Limb (tissue), 2 donors: ENCODE data around the gene ZNF74.
A peak's percentile ranks its signal among the peaks of the same experiment; 100 is the strongest.

Experiments used
- DNase-seq, 2 donors: peaks; one replicate each; pipeline ENCODE4 v3.0.0-alpha.2; 2016; ENCODE audit errors: extremely low spot score in 2 of 2

ZNF74 gene

DNA sequence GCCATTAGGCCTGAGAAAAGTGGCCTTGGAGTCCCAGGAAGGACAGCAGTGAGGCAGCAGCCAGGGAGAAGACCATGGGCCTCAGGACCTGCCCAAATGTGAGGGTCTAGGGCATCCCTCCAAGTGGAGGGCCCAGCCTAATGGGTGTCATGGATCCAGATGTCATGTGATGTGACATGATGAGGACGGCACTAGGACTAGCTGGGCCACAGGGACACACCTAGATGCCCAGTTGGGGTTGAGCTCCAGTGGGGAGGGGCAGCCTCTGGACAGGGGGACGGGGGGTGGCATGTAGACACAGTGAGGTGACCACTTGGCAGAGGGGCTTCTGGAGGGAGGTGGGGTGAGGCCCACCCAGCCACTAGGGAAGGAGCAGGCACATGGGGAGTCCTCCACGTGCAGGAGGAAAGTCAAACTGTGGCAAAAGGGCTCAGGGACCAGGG lies 38.3 kb downstream of the ZNF74 start:
- DNase-seq = no peak

DNA sequence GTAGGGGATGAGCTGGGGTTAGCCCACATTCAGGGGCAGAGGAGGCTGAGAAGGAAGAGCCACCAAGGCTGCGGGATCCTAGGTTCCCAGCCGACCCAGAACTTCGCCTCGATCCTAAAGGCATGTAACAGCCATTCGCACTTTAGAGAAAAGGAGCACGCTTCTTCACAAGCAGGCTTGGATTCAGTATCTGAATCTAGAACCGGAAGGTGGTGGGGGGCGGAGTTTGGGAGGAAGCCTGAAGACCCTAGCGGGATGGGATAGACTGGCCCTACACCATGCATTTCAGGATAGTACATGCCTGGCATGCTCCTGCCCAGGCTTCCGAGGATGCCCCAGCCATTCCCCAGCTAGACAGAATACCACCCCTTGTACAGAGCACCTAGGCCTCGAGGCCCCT lies 39.2 kb downstream of the ZNF74 start:
- no peak for DNase-seq

DNA sequence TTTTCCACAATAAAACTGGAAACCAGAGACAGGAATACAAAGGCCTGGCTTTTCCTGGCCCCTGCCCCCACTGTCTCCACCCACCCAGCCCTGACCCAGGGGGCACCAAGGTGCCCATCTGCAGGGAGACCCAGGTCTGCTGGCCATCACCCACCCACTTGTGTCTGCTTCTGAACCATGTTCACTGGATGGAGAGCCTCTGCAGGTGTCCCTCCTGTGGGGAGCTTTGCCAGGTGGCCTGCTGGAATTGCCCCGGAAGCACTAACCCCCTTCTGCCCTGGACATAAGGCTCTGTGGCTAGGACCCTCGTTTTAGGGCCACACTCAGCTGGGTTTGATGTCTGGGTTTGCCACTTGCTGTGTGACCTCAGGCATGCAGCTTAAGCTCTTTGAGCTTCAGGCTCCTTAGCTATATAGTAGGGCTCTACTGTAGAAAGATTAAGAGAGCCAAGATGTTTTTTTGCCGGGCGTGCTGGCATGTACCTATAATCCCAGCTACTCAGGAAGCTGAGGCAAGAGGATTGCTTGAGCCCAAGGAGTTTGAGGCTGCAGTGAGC lies 39.8 kb downstream of the ZNF74 start:
- DNase-seq = no peak

DNA sequence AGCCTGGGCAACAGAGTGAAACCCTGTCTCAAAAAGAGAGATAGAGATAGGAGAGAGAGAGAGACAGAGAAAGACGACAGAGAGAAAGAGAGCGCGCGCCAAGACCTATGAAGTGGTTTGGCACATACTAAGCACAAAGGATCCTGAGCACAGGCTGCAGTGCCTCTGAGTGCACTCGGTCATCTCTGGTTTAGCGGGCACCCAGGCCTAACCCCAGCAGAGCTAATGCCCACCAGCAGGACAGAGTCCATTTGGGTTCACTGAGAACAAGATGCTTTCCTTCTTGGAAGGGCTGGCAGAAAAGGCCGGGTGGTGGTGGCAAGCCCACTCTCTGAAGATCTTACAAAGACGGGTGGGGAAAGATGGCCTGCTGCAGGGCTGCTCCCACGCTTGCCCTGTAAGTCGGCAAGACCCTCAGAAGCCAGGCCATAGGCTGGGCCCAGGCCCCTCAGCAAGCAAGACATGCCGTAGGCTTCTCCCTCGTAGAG lies 40.4 kb downstream of the ZNF74 start:
- no peak for DNase-seq

DNA sequence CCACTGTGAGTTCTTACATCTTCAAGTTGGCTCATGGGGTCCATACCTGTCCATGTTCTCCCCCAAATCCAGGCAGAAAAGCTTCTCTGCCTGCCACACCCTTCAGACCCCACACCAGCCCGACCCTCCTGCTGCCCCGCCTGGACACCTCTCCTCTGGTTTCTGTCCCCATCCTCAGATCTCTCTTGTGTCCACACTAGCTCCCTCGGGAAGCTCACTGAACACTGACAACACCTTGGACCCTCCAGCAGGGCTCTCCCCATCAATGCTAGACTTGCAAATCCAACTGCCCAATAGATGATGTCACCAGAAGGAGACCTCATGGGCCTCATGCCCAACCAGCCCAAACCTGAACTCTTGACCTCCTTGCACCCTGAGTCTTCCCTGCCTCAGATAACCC lies 40.8 kb downstream of the ZNF74 start:
- DNase-seq = no peak

DNA sequence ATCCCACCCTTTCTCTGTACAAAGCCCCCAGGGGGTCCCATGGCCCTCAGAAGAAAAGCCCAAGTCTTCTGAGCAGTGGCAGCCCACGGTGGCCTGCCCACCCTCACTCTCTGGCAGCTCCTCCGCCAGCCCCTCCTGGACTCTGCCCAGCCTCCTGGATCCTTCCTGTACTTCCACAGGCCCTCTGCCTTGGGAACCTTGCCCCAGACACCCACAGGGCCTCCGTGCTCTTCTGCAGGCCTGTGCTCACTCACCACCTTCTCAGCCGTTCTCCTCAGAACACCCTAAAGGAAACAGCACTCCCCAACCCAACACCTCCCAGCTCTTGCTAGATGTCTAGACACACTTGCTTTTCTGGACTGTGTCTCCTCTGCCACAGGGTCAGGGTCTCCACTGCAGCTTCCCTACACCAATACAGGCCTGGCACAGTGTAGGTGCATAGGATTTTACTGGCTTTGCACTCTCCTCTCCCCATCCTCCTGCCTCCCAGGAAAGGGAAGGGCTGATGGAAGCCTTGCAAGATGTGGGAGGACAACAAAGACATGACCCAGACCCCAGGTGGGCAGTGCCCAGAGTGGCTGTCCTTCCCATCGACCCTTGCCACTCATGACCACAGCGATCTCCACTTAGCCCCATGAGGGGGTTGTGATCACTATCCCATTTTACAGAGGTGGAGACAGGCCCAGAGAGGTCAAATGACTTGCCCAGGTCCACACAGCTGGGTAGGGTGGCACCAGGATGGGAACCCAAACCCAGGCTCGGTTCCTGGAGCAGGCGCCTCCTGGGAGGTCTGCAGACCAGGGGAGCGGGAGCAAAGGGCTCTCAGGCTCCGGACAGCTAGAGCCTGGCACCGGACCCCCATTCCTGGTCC lies 41.7 kb downstream of the ZNF74 start:
- no peak for DNase-seq

DNA sequence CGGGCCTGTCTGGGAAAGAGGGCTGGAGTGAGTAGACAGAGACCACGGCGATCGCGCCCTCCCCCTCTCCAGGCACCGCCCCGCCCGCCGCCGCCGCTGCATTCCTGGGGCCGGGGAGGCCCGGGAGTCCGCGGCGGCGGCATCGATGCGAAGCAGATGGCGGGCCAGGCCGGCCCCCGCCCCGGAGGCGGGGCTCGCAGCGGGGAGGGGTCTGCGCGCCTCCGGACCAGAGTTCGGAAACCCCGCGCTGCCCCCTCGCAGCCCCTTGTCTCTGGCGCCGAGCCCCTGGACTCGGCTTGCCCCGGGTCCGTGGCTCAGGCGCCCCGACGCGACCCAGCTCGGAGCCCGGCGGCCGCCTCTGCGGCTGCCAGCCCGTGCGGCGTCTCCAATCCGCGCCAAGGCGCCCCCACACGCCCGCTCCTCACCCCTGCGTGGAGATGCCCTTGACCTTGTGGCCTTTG lies 42.4 kb downstream of the ZNF74 start:
- DNase-seq = peak in 1 of 2 donors; percentile 81

DNA sequence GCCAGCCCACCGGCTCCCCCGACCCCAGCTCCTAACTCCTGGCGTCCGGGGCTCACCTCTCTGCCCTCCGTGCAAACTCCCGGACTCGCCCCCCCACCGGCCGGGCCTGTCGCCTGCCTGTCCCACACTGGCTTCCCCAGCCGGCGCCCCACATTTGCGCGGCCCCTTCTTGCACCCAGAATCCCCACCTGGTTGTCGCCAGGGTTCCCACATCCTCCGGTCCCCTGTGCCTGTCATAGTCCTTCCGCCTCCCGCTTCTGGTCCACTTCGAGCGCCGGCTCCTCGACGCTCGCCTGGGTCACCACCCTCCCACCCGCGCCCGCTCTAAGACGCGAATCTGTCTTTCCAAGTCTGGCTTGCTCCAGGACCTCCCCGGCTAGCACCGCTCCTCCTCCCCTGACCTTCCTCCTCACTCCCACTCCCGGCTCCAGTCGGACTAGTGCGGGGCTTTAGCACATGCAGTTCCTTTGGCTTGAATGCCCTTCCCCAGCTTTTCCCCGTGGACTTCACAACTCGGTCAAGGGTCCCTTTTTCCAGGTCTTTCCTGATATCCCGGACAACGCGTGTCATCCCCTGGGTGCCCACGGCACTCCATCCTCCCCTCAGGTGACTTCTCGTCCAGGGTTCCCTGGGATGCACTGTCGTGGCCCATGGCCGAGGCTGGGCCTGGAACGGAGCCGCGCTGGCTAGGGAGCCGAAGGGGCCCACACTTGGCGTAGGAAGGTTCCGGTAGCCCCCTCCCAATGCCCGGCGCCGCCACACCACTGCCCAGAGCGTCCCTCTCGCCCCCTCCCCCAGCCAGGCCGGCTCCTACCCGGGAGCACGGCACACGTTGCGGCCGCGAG lies 43.0 kb downstream of the ZNF74 start:
- DNase-seq = peak in 1 of 2 donors; percentile 57

DNA sequence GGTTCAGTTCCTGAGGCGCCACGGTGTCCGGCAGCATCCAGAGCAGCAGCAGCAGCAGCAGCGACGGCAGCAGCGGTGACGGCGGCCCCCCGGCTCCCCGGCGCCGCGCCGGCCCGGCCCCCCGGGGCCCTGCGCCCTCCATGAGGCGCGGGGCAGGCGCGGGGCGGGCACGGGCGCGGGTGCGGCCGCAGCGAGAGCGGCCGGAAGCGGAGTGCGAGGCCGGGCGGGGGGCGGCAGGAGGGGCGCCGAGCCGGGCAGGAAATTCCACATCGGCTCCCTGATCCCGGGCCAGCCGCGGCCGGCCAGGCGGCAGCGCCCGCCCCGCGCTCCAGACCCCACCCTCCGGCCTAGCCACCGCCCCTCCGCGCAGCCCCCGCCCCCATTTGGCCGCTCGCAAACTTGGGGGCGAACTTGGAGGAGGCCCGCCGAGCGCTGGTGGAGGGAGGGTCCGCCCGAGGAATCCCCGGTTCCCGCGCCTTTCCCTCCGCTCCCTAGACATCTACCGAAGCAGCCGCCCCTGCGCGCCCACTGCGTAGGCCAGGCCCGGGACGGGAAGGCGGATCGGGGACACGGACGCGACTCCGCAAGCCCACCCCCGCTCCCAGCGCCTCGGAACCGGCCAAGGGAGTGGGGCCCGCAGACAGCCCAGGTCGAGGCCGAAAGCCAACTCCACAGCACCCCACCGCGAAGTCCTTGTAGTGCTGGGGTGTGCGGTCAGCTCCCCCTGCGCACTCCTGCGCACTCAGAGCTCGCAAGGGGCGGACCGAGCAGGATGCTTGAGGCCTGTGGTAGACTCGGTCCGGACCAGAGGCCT lies 43.9 kb downstream of the ZNF74 start, which contains the start of gene SCARF2:
TSS of gene SCARF2 (minus strand) at position 213 of the 814 bp plus-strand sequence. CDS start at position 142, 71 bp downstream.
- peak; percentile 88 to 90 for DNase-seq

DNA sequence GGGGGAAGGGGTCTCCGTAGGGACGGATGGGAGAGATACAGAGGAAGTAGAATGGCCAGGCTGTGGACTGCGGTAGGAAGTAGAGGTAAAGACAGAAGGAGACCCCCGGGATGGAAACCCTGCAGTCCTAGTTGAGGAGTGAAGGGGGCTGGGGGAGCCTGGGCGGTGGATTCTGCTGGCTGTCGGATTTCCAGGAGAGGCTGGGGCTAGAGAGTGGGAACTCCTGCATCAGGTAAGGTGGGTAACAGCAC lies 44.4 kb downstream of the ZNF74 start:
- DNase-seq = no peak

DNA sequence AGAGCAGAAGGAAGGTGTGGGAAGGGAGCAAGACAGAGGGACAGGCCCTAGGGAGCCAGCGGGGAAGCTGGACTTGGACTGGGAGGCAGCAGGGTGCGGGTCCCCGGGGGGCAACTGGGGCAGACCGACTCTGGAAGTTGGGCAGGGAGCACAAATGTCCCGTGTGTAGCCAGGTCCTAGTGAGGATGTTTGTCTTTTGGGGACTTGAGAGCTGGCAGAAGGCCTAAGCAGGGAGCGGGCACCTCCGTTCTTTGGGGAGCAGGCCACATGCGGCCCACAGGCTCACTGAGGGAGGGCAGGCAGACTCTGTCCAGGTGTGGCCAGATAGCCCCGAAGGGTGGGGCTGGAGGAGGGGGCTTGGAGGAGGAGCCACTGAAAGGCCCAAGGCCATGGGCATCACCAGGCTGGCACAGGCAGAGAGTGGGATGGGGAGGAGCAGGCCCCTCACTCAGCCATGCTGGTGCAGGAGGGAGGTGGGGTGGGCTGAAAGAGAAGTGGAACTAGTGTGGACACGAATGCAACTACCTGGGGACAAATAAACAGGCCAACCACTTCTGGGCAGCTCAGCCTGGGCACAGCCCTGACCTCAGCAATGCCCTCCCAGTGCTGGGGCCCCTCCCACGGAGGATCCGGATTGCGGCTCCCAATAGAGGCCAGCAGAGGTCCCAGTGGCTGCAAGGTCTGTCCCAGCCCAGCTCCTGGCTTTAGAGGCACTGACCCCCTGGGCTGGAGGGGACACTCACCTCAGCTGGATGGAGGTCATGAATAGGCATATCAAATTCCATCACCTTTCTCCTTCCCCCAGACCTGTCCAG lies 44.9 kb downstream of the ZNF74 start:
- no peak for DNase-seq

DNA sequence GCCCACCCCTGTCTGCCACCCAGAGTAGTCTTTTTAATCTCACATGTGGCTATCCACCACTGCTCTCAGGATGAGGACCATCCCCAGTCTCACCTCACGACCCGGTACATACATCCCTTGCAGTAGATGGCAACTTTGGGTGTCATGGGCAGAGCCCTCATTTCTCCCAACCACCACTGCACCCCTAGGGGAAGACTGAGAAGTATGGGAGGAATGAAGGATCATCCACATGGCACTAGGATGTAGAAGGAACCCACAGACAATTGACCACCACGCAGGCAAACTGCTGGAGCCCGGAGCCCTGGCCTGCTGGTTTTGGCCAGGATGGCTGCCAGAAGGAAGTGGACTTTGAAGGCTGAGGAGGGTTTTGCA lies 45.6 kb downstream of the ZNF74 start:
- no peak for DNase-seq

DNA sequence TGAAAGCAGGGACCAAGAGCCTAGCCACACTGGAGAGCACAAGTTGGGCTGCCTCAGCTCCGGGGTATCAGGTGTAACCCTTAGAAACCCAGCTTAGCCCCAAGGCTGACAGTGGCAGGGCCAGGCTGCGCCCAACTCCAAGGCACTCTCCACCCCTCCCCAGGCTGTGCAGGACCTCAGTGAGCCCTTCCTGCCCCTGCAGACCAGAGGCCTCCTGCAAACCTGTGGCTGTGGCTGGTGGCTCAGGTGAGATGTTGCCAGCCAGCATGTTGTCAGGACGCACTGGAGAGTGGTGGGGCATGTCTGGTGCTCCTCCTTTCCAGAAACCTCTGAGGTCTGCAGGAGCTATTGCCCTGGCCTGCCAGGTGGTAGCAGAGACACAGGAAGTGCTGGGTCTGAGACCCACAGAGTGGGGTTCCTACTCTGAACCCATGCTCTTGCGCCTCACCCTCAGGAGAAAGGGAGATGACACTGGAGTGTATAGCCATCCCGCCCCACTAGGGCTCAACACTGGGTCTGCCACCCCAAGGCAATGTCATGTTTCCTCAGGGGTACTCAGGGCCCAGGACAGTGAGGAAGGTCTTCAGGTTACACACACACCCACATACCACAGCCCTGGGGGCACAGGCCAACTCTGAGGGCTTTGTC lies 46.1 kb downstream of the ZNF74 start:
- DNase-seq = no peak

DNA sequence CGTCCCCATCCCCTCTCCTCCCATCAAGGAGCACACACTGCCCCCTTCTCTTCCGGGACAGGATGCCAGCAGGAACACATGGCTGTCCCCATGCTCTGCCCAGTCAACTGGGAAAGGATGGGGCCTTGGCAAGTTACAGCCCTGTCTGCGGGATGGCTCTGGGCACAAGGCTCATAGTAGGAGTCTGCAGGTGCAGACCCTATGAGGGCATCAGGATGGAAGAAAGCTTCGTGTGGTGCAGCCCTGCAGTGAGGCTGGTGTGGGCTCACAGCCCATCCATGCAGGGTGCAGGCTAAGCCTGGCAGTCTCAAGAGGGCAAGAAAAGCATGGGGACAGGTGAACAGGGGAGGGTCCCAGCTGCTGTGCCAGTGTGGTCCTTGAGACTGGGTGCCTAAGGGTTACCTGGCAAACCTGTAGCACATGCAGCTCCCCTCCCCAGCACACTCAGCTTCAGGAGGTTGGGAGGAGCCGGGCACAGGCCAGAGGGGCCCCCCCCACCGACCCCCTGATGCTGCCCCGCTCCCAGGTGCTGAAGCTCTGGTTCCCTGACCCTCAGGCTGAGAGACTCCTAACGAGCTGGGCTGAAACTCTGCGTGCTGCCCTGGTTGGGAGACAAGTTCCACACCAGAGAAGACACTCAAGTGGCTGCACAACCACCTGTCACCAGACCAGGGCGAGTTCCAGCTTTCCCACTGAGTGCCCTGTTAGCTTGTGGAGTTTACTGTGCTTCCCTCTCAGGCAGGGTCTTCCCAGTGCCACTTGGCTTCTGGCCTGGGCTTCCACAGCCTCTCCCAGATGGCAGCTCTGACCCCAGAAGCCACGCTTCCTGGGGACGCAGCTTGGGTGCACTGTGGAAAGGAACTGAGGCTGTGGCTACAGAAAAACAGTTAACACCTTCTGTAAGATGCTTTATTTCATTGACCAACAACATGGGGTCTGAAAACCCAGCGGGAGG lies 47.0 kb downstream of the ZNF74 start:
- DNase-seq = no peak

DNA sequence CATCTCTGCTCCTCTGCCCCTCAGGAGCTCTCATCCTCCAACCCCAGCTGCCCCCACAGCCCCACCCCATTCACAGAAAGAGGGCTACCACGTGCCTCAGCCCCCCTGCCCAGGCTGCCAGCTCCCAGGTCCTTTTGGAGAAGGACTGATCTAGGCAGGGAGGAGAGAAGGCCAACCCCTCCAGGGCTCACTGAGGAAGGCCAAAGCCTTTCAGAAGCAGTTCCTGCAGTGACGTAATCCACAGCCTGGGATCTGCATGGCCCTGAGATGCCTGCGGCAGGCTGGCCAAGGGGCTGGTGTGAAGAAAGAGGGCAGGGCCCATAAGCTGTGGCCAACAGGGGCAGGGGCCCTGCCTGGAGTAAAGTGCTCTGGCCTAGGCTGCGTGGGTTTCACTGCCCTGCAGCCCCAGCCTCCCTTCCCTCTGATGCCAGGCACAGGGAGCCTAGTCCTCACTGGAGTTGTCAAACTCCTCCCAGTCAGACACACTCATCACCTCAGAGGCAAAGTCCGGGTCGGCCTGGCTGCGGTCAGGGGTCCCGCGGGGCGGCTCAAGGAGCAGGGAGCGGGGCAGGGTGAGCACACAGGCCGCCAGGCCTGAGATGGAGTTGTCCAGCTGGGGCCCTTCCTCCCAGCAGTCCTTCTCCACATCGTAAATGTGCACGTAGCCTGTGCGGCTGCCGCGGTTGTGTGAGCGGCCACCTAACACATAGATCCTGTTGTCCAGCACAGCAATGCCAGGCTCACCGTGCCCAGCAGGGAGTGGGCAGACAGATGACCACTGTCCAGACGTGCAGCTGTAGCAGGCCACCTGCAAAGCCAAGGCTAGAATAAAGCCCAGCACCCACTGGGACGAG lies 47.9 kb downstream of the ZNF74 start:
- DNase-seq = no peak

DNA sequence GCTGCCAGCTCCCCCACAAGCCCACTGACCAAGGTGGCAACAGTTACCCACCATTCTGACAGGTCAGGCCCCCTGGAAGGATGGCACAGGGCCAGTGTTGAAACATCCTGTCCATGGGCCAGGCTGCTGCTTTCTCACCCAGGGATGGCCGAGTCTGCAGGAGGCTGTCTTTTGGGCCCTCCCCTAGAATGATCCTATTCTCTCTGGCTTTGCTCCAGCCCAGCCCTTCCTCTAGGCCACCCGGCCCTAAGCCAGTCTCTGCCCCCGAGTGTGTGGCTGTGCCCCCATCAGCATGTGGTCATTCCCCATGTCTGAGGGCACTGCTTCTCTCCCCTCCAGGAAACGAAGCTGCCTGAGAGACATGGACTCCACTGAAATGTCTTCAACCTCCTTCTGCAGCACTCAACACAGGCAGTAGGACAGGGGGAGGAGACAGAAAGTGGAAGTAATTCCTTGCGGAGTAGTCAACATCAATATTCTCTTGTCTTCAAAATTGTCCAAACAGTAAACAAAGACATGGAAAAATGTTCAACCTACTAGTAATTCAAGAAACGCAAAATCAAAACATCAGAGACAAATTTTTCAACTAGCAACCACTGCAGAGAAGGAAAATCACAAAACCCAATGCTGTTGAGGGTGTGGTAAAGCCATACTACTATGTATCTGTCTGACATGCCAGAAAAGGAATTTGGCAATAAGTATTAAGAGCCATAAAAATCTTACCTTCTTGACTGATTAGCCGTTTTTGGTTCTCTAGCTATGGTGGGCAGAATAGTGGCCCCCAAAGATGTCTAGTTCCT lies 48.7 kb downstream of the ZNF74 start:
- DNase-seq = no peak

DNA sequence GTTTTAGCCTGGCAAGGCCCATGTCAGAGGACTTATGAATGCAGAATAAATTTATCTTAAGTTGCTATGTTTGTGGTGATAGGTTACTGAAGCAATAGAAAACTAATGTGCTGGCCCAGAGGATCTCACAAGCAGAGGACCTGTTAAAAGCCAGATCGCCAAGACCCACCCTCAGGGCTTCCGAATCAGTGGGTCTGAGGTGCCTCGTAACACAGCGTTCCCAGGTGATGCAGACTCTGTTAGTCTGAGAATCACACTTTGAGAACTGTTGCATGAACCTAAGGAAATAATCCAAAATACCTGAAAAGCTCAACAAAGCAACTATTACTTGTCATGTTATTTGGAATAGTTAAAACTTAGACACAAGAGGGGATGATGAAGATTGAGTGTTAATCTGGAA lies 50.4 kb downstream of the ZNF74 start:
- DNase-seq = no peak
